GM12878 (cell line): Measurements from ENCODE around the gene PADI4. TPM values are rescaled to one million over a fixed set of nuclear protein-coding genes. Genes with fewer than 3 reads are reported as not detected.

ENCODE experiments used
- ATAC-seq: fragments of 200-7000 bp; cut with Tn5 transposase; 3 replicates; pipeline ENCODE4 v1.9.1; 2020; ENCODE audit warnings: mild to moderate bottlenecking, moderate library complexity
- BruUV-seq: library from RNA; stranded (reverse); fragments of 400-500 nt; replicated peaks from 2 replicates; lab custom pipeline; 2021; lab: Mats Ljungman, UMichigan
- CTCF ChIA-PET: fragments of 300-600 bp; sonication (Branson Sonifier 250); formaldehyde crosslinking; extraction: SDS; loops from one replicate; lab custom pipeline; 2021; ENCODE audit warnings: inconsistent platforms; lab: Yijun Ruan, JAX
- POLR2A ChIA-PET: fragments of 350-600 bp; formaldehyde crosslinking; extraction: SDS; loops from one replicate; lab custom pipeline; 2021; ENCODE audit warnings: inconsistent platforms; lab: Charles Lee
- RAD21 ChIA-PET: fragments of 300-600 bp; sonication (Branson Sonifier 250); formaldehyde crosslinking; loops from one replicate; lab custom pipeline; 2023; ENCODE audit warnings: antibody characterized with exemption; ENCODE audit not compliant: unreplicated experiment; lab: Charles Lee
- SMC1A ChIA-PET: fragments of 300-600 bp; sonication (Branson Sonifier 250); formaldehyde crosslinking; loops from one replicate; lab custom pipeline; 2023; ENCODE audit not compliant: unreplicated experiment, uncharacterized antibody; lab: Charles Lee
- DNase-seq: peaks from one replicate; pipeline ENCODE4 v3.0.0-alpha.2; 2011; ENCODE audit warnings: low read depth, low spot score
- FAIRE-seq: peaks from 3 replicates; lab custom pipeline; 2011; peaks lifted over from hg19 to GRCh38; lab: Jason Lieb, UNC
- H2AFZ ChIP-seq: 2 replicates; pipeline ENCODE4 v1.6.0; 2011; ENCODE audit warnings: low read depth, low read length, control low read depth; ENCODE audit not compliant: control insufficient read depth
- H3K27ac ChIP-seq: 2 replicates; pipeline ENCODE4 v1.5.1; 2011; ENCODE audit warnings: control low read depth; ENCODE audit not compliant: control insufficient read depth, insufficient read depth
- H3K27me3 ChIP-seq, 2 experiments: replicated peaks in 1 of 2; 2 replicates each; pipeline versions ENCODE4 v1.6.0 to v1.6.1; 2011; ENCODE audit warnings: low read length in 1 of 2; ENCODE audit not compliant: control insufficient read depth in 2 of 2, insufficient read depth in 2 of 2
- H3K36me3 ChIP-seq, 2 experiments: 2 replicates each; pipeline ENCODE4 v1.5.1; 2011; ENCODE audit warnings: low read length in 1 of 2; ENCODE audit not compliant: control insufficient read depth in 2 of 2, insufficient read depth in 2 of 2
- H3K4me1 ChIP-seq: 2 replicates; pipeline ENCODE4 v1.6.1; 2011; ENCODE audit warnings: mild to moderate bottlenecking, low read length, moderate library complexity, mixed read lengths; ENCODE audit not compliant: control insufficient read depth, insufficient read depth
- H3K4me2 ChIP-seq: 2 replicates; pipeline ENCODE4 v1.6.0; 2011; ENCODE audit warnings: control low read depth; ENCODE audit not compliant: control insufficient read depth, insufficient read depth
- H3K4me3 ChIP-seq: fragments of 200-600 bp; sonication (generic); 2 replicates; pipeline ENCODE4 v1.5.1; 2016
- H3K79me2 ChIP-seq: 2 replicates; pipeline ENCODE4 v1.6.0; 2011; ENCODE audit warnings: low read length; ENCODE audit not compliant: control insufficient read depth, insufficient read depth
- H3K9ac ChIP-seq: 2 replicates; pipeline ENCODE4 v1.8.0; 2011; ENCODE audit warnings: low read length, control low read depth, mixed read lengths; ENCODE audit not compliant: control insufficient read depth, insufficient read depth
- H3K9me3 ChIP-seq: replicated peaks from 3 replicates; pipeline ENCODE4 v1.5.1; 2011; ENCODE audit warnings: mild to moderate bottlenecking, low read length; ENCODE audit not compliant: control insufficient read depth, insufficient read depth
- H4K20me1 ChIP-seq: 2 replicates; pipeline ENCODE4 v1.6.0; 2011; ENCODE audit not compliant: control insufficient read depth, insufficient read depth
- ATF2 ChIP-seq: IDR thresholded peaks from 2 replicates; pipeline ENCODE4 v1.6.1; 2012; ENCODE audit warnings: low read length, inconsistent platforms
- BMI1 ChIP-seq: fragments of 450-650 bp; IDR thresholded peaks from 2 replicates; pipeline ENCODE4 v1.6.1; 2016; ENCODE audit warnings: mild to moderate bottlenecking, moderate library complexity, borderline replicate concordance
- HCFC1 ChIP-seq: fragments of 150-350 bp; IDR thresholded peaks from 2 replicates; pipeline ENCODE4 v1.6.1; 2014; ENCODE audit warnings: low read length
- MYB ChIP-seq: fragments of 150-350 bp; IDR thresholded peaks from 2 replicates; pipeline ENCODE4 v1.6.1; 2014; ENCODE audit warnings: mild to moderate bottlenecking, low read depth, low read length, borderline replicate concordance
- RAD51 ChIP-seq: fragments of 450-650 bp; IDR thresholded peaks from 2 replicates; pipeline ENCODE4 v1.6.1; 2016; ENCODE audit warnings: moderate library complexity, mild to moderate bottlenecking, inconsistent platforms
- SMAD1 ChIP-seq: fragments of 450-650 bp; IDR thresholded peaks from 2 replicates; pipeline ENCODE4 v1.6.1; 2018; ENCODE audit warnings: mild to moderate bottlenecking, low read depth; ENCODE audit not compliant: partially characterized antibody
- WGBS: methylation state at CpG from one replicate; pipeline ENCODE4 v1.1.6; 2016; ENCODE audit warnings: low lambda C conversion rate; ENCODE audit not compliant: insufficient replicate concordance, insufficient coverage; ENCODE audit errors: missing lambda C conversion rate; 5-methylcytosine and 5-hydroxymethylcytosine counted together
- in situ Hi-C: fragments of 300-500 bp; cut with MboI; formaldehyde crosslinking; loops from 9 replicates; pipeline ENCODE4 v1.14.3; 2018; ENCODE audit warnings: mixed read lengths
- intact Hi-C: fragments of 100-400 bp; cut with micrococcal nuclease; formaldehyde crosslinking; loops from one replicate; pipeline ENCODE4 v1.14.2; 2022; ENCODE audit not compliant: unreplicated experiment
- polyA plus RNA-seq, 11 experiments: library from polyadenylated mRNA; depleted of rRNA in 4 of 11; unstranded in 6 of 11; stranded (reverse) in 5 of 11; fragments of >200 nt; fragmentation: Nextera tagmentation in 4 of 11; fragmentation: Illumina TruSeq in 1 of 11; extraction: Ambion mirVana in 4 of 11; extraction: Trizol in 1 of 11; gene quantifications; 1 replicate in 1 of 11; 2 replicates in 10 of 11; pipeline versions ENCODE4 v1.2.1 to v1.2.3, GENCODE V29; 2011 to 2016; ENCODE audit warnings: inconsistent platforms in 2 of 11, missing spikeins in 2 of 11, low read depth in 1 of 11
- total RNA-seq, 4 experiments: library from RNA; depleted of rRNA in 3 of 4; stranded (reverse); fragments of >200 nt in 3 of 4; fragmentation: Illumina TruSeq in 1 of 4; extraction: Trizol in 1 of 4; gene quantifications; 2 replicates each; pipeline versions ENCODE4 v1.2.1 to v1.2.3, GENCODE V29; 2013 to 2021
- TF ChIP-seq, protein P1 (sequence below): IDR thresholded peaks from 2 replicates; pipeline ENCODE4 v1.6.1; 2011; ENCODE audit warnings: mild to moderate bottlenecking, low read depth, low read length, moderate library complexity; ENCODE audit not compliant: insufficient replicate concordance

Gene PADI4
- total and polyA plus RNA-seq, 10 of the 15 experiments (the other 5 are each of a cell fraction or from before 2014, with no cell fraction given) = 0.08 to 0.47 (median 0.15) TPM; not detected in 3

GRCh38 chr1:17305576-17306095 lies 2.4 kb upstream of the PADI4 start:
- Histone ChIP-seq H3K9me3 (no peaks in the 10 kb centered on the region; the same call in 2 of the 3 replicates), H3K9ac (no peak overlapping the region), H3K36me3 (no peaks in the 10 kb centered on the region), H4K20me1 (no peaks in the 10 kb centered on the region), H3K79me2 (no peaks in the 10 kb centered on the region), H3K4me3 (no peak overlapping the region), H3K27ac (no peak overlapping the region), H3K4me2 (no peak overlapping the region), H2AFZ (no peak overlapping the region), H3K4me1 (no peaks in the 10 kb centered on the region), H3K27me3 (no peaks in the 10 kb centered on the region; a peak in 1 of 4 replicates)
- BruUV-seq = no TSS peak
- RAD21 ChIA-PET = no interaction called here
- ATAC-seq (no peak), DNase-seq (no peak), FAIRE-seq (no peak)
- 29% methylated on average over 12 of the region's 14 CpGs for WGBS
- CTCF ChIA-PET = no interaction called here
- in situ Hi-C loops = no loop called here
- intact Hi-C loops = no loop called here
- no peak for TF ChIP-seq RAD51
- no peak for TF ChIP-seq MYB
- TF ChIP-seq HCFC1 = no peak
- TF ChIP-seq, protein P1, sequence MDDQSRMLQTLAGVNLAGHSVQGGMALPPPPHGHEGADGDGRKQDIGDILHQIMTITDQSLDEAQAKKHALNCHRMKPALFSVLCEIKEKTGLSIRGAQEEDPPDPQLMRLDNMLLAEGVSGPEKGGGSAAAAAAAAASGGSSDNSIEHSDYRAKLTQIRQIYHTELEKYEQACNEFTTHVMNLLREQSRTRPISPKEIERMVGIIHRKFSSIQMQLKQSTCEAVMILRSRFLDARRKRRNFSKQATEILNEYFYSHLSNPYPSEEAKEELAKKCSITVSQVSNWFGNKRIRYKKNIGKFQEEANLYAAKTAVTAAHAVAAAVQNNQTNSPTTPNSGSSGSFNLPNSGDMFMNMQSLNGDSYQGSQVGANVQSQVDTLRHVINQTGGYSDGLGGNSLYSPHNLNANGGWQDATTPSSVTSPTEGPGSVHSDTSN = no peak
- TF ChIP-seq BMI1 = no peak
- no peak for TF ChIP-seq SMAD1
- TF ChIP-seq ATF2 = no peak
- SMC1A ChIA-PET = no interaction called here
- POLR2A ChIA-PET = no interaction called here
